HG03025 (cell line): ENCODE data around the gene G6PD.
"Not testable (repeated sequence)": the region's sequence is repeated elsewhere in the genome, so short reads cannot be mapped to it uniquely, and the experiment has no call there.

Experiments used
- ATAC-seq: cut with Tn5 transposase; IDR thresholded peaks from one replicate; pipeline ENCODE4 v1.9.1; 2021; ENCODE audit warnings: mild to moderate bottlenecking, moderate library complexity; ENCODE audit not compliant: unreplicated experiment, low FRiP score

The G6PD gene

GRCh38 chrX:154546354-154547244, at the start of gene G6PD:
Gene G6PD, minus strand, starts transcription at chrX:154546846. Its CDS starts 691 bp downstream, at chrX:154546155.
- ATAC-seq, result peak; percentile 21

- no peak for ATAC-seq
These were observed 49.1 kb upstream of the G6PD start for GRCh38 chrX:154595559-154596249.

GRCh38 chrX:154594491-154594890, 47.8 kb upstream of the G6PD start:
- no peak for ATAC-seq

GRCh38 chrX:154593201-154593600, 46.6 kb upstream of the G6PD start:
- no peak for ATAC-seq

GRCh38 chrX:154592505-154592904, 45.9 kb upstream of the G6PD start:
- ATAC-seq, result no peak

GRCh38 chrX:154590415-154590814, 43.8 kb upstream of the G6PD start:
- ATAC-seq, result not testable (repeated sequence)

GRCh38 chrX:154584585-154585183, 38.0 kb upstream of the G6PD start, which contains the start of gene CTAG1A:
Gene CTAG1A, plus strand, starts transcription at chrX:154585133. Its CDS starts 74 bp downstream, at chrX:154585207.
- not testable (repeated sequence) for ATAC-seq

- not testable (repeated sequence) for ATAC-seq
These were observed 36.3 kb upstream of the G6PD start for GRCh38 chrX:154582994-154583393.

GRCh38 chrX:154575076-154575475, 28.4 kb upstream of the G6PD start:
- ATAC-seq, result not testable (repeated sequence)

GRCh38 chrX:154573061-154573460, 26.4 kb upstream of the G6PD start:
- ATAC-seq, result not testable (repeated sequence)

- not testable (repeated sequence) for ATAC-seq
These were observed 23.7 kb upstream of the G6PD start for GRCh38 chrX:154570361-154570760.

GRCh38 chrX:154562295-154562694, 15.6 kb upstream of the G6PD start:
- ATAC-seq, result not testable (repeated sequence)

- ATAC-seq, result not testable (repeated sequence)
These were observed 13.7 kb upstream of the G6PD start for GRCh38 chrX:154560326-154560725.

- not testable (repeated sequence) for ATAC-seq
These were observed 12.2 kb upstream of the G6PD start for GRCh38 chrX:154558896-154559295.

GRCh38 chrX:154558060-154558690, 11.5 kb upstream of the G6PD start:
- ATAC-seq, result not testable (repeated sequence)

GRCh38 chrX:154552112-154552806, 5.6 kb upstream of the G6PD start:
- not testable (repeated sequence) for ATAC-seq

GRCh38 chrX:154549766-154550165, 3.1 kb upstream of the G6PD start:
- no peak for ATAC-seq

- ATAC-seq, result no peak
These were observed 1.3 kb upstream of the G6PD start for GRCh38 chrX:154548028-154548316.

- ATAC-seq, result peak; percentile 73
These were observed 790 bp upstream of the G6PD start, which contains the start of gene IKBKG for GRCh38 chrX:154547245-154548027. Gene IKBKG, plus strand, starts transcription at chrX:154547620. Its CDS starts 4,383 bp downstream, at chrX:154552003.
